Uterus (tissue), 2 donors: ENCODE results near the gene TAF1B.

ENCODE experiments used
- POLR2A ChIP-seq, 2 donors: fragments of 450-650 bp; IDR thresholded peaks; one replicate each; pipeline ENCODE4 v1.6.1; 2016; ENCODE audit warnings: antibody characterized with exemption in 2 of 2, mild to moderate bottlenecking in 1 of 2, moderate library complexity in 1 of 2
- TF ChIP-seq, protein P1 (sequence below), 4 experiments: fragments of 200-600 bp in 2 of 4; fragments of 450-650 bp in 2 of 4; sonication (generic) in 2 of 4; IDR thresholded peaks; one replicate each; pipeline ENCODE4 v1.5.1; 2016 to 2019; ENCODE audit warnings: antibody characterized with exemption in 4 of 4, mild to moderate bottlenecking in 2 of 4, moderate library complexity in 1 of 4

DNA sequence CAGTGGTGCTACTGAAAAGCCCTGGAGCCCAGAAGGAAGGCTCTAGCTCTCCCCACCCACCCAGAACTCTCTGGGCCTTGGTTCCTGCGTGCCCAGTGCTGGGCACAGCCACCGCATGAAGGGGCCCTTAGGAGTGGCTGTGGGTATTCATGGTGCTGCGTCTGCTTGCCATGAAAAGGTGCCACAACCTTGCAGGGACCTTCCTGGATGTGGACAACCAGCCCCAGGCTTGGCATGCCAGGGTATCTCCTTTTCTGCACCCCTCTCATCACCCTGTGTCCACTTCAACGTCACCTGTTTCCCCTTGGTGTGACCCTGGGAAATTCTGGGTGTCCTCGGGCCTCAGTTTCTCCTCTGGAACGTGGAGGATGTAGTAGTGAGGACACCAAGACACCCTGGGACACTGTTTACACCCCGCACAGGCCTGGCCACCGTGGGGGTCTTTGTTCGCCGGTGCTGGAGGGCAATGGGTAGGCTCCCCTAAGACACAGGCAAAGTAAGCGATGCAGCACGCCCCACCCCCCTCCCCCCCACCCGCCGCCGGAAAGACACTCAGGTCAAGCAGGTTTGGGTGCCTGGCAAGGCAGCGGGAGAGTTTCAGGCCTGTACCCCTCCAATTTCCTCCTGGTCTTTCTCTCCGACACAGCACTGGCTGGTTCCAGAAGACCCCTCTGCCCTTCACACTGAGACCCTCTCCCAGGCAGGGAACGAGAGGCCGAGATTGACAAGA lies 34.8 kb upstream of the TAF1B start:
- TF ChIP-seq, protein P1, sequence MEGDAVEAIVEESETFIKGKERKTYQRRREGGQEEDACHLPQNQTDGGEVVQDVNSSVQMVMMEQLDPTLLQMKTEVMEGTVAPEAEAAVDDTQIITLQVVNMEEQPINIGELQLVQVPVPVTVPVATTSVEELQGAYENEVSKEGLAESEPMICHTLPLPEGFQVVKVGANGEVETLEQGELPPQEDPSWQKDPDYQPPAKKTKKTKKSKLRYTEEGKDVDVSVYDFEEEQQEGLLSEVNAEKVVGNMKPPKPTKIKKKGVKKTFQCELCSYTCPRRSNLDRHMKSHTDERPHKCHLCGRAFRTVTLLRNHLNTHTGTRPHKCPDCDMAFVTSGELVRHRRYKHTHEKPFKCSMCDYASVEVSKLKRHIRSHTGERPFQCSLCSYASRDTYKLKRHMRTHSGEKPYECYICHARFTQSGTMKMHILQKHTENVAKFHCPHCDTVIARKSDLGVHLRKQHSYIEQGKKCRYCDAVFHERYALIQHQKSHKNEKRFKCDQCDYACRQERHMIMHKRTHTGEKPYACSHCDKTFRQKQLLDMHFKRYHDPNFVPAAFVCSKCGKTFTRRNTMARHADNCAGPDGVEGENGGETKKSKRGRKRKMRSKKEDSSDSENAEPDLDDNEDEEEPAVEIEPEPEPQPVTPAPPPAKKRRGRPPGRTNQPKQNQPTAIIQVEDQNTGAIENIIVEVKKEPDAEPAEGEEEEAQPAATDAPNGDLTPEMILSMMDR (IDR thresholded peaks at IDR 0.05) = no peak
- TF ChIP-seq POLR2A (IDR thresholded peaks at IDR 0.05) = no peak
